WERI-Rb-1 (cell line): ENCODE data around the gene DLG4.

Source experiments
- DNase-seq: peaks from one replicate; pipeline ENCODE4 v3.0.0-alpha.2; 2020
- H3K27ac ChIP-seq: fragments of 250-450 bp; sonication (Bioruptor Pico); 2 replicates; pipeline ENCODE4 v1.5.1; 2020; ENCODE audit warnings: mild to moderate bottlenecking, moderate library complexity
- H3K27me3 ChIP-seq: fragments of 250-450 bp; sonication (Bioruptor Pico); 2 replicates; pipeline ENCODE4 v1.5.1; 2021; ENCODE audit warnings: mild to moderate bottlenecking, low read depth, moderate library complexity; ENCODE audit not compliant: insufficient read depth, severe bottlenecking
- H3K36me3 ChIP-seq: fragments of 250-450 bp; sonication (Bioruptor Pico); 2 replicates; pipeline ENCODE4 v1.5.1; 2020; ENCODE audit warnings: mild to moderate bottlenecking, moderate library complexity
- H3K4me3 ChIP-seq: 2 replicates; pipeline ENCODE4 v1.5.1; 2011; ENCODE audit warnings: low read depth, mild to moderate bottlenecking, control low read depth, low read length
- H3K9me3 ChIP-seq: fragments of 250-450 bp; sonication (Bioruptor Pico); 2 replicates; pipeline ENCODE4 v1.5.1; 2021; ENCODE audit warnings: mild to moderate bottlenecking, moderate library complexity; ENCODE audit not compliant: severe bottlenecking
- TF ChIP-seq, protein P1 (sequence below): IDR thresholded peaks from 2 replicates; pipeline ENCODE4 v1.5.1; 2011; ENCODE audit warnings: low read depth, mild to moderate bottlenecking, control low read depth, inconsistent platforms, low read length

The DLG4 gene

GRCh38 chr17:7223375-7223774, 3.7 kb upstream of the DLG4 start:
- Histone ChIP-seq H3K4me3 (no peak overlapping the region), H3K9me3 (no peaks in the 10 kb centered on the region), H3K27ac (no peak overlapping the region), H3K36me3 (peaks cover 78% of the 10 kb centered on the region), H3K27me3 (no peaks in the 10 kb centered on the region)
- no peak for DNase-seq
- TF ChIP-seq, protein P1, sequence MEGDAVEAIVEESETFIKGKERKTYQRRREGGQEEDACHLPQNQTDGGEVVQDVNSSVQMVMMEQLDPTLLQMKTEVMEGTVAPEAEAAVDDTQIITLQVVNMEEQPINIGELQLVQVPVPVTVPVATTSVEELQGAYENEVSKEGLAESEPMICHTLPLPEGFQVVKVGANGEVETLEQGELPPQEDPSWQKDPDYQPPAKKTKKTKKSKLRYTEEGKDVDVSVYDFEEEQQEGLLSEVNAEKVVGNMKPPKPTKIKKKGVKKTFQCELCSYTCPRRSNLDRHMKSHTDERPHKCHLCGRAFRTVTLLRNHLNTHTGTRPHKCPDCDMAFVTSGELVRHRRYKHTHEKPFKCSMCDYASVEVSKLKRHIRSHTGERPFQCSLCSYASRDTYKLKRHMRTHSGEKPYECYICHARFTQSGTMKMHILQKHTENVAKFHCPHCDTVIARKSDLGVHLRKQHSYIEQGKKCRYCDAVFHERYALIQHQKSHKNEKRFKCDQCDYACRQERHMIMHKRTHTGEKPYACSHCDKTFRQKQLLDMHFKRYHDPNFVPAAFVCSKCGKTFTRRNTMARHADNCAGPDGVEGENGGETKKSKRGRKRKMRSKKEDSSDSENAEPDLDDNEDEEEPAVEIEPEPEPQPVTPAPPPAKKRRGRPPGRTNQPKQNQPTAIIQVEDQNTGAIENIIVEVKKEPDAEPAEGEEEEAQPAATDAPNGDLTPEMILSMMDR, result no peak

DNA sequence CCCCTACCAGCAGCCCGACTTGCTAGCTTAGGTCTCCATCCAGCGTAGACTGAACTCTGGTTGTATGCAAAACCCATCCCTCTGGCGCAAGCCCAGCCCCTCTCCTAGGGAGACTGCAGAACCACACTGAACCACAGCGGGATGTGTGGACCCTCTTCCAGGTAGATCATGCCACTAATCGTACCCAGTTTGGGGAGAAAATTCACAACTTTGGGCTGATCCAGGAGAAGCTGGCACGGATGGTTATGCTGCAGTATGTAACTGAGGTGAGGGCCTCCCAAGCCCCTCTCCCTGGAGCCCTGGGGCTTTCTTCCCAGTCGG, 3.3 kb upstream of the DLG4 start:
- peaks cover 74% of the 10 kb centered on the region for H3K36me3 ChIP-seq
- H3K4me3 ChIP-seq, result no peak overlapping the region
- no peaks in the 10 kb centered on the region for H3K27me3 ChIP-seq
- TF ChIP-seq, protein P1, result no peak
- no peaks in the 10 kb centered on the region for H3K9me3 ChIP-seq
- H3K27ac ChIP-seq, result no peak overlapping the region
- DNase-seq, result no peak

DNA sequence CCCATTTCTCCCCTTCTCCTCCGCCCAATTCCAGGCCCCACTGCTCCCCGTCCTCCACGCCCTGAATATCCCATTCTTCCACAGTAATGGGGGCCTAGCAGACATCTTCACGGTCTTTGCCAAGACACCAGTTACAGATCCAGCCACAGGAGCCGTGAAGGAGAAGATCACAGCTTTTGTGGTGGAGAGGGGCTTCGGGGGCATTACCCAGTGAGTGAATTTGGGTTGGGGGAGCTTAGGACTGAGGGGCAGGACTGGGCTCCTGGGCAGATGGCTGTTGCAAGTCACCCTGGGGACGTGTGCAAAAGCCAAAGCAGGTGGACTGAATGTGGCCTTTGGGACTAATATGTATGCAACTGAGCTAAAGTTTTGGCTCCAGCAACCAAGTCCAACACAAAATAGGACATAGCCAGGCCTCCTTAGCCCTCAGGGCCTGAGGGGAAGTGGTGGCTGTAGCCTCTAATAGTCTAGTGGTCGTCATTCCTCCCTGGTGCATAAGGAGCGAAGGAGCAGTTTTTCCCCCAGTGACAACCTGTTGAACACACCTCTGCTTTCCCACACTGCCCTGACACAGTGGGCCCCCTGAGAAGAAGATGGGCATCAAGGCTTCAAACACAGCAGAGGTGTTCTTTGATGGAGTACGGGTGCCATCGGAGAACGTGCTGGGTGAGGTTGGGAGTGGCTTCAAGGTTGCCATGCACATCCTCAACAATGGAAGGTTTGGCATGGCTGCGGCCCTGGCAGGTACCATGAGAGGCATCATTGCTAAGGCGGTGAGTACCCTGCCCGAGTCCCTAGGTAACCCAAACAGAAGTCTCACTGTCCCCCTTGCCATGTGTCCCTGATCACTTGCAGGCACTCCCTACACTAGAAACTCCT, 2.7 kb upstream of the DLG4 start:
- Histone ChIP-seq H3K27me3 (no peaks in the 10 kb centered on the region), H3K36me3 (peaks cover 68% of the 10 kb centered on the region), H3K9me3 (no peaks in the 10 kb centered on the region), H3K27ac (0 out of 2 replicates have a peak overlapping the region, but pooled peaks have one; percentile 14), H3K4me3 (no peak overlapping the region)
- no peak for DNase-seq
- TF ChIP-seq, protein P1, result no peak

DNA sequence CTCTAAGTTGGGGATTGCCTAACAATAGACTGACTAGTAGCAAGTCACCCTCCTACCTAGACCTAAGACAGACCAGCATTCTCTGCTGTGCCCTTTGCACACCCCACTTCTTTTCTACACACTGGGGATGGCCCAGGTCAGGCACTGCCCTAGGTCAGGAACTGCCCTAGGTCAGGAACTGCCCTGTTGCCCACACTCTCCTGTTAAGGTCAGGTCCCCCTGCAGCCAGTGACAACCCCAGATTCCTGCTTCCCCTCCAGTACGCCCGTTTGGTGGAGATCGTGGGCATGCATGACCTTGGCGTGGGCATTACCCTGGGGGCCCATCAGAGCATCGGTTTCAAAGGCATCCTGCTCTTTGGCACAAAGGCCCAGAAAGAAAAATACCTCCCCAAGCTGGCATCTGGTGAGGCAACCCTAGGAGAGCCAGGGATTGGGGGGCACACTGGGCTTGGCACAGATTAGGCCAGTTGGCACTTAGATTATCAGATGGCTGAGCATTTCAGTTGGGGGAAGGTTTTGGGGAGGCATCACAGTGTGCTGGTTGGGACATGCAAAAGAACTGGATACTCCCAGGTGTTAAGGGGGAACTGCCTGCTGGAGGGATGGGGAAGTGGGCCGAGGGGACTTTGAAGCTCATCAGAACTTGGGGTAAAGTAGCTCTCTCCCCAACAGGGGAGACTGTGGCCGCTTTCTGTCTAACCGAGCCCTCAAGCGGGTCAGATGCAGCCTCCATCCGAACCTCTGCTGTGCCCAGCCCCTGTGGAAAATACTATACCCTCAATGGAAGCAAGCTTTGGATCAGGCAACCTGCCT, 1.8 kb upstream of the DLG4 start:
- no peaks in the 10 kb centered on the region for H3K9me3 ChIP-seq
- TF ChIP-seq, protein P1, result no peak
- no peak overlapping the region for H3K4me3 ChIP-seq
- DNase-seq, result no peak
- peaks cover 59% of the 10 kb centered on the region for H3K36me3 ChIP-seq
- peak overlapping the region; percentile 94; the same call in 1 of the 2 replicates for H3K27ac ChIP-seq
- no peaks in the 10 kb centered on the region for H3K27me3 ChIP-seq

- no peaks in the 10 kb centered on the region for H3K9me3 ChIP-seq
- peak overlapping the region; percentile 75 for H3K4me3 ChIP-seq
- no peaks in the 10 kb centered on the region for H3K27me3 ChIP-seq
- peak; percentile 80 for DNase-seq
- peaks cover 52% of the 10 kb centered on the region for H3K36me3 ChIP-seq
- TF ChIP-seq, protein P1, result peak; percentile 64
- peak overlapping the region; percentile 94 for H3K27ac ChIP-seq
These were observed 1.1 kb upstream of the DLG4 start for GRCh38 chr17:7220593-7221277.
